Panc1 (cell line): ENCODE measurements around the gene PPP1CA.

Experiments
- POLR2AphosphoS5 ChIP-seq: IDR thresholded peaks from 2 replicates; pipeline ENCODE4 v1.6.1; 2012; ENCODE audit warnings: mild to moderate bottlenecking, low read depth, low read length, moderate library complexity
- SIN3A ChIP-seq: IDR thresholded peaks from 2 replicates; pipeline ENCODE4 v1.6.1; 2012; ENCODE audit warnings: low read depth, mild to moderate bottlenecking, low read length, moderate library complexity, borderline replicate concordance; ENCODE audit not compliant: insufficient read depth
- TCF7L2 ChIP-seq: IDR thresholded peaks from 2 replicates; pipeline ENCODE4 v1.6.1; 2011; ENCODE audit warnings: mild to moderate bottlenecking, low read depth, low read length, inconsistent platforms
- TF ChIP-seq, protein P1 (sequence below), 2 experiments: IDR thresholded peaks; 2 replicates each; pipeline ENCODE4 v1.6.1; 2011 to 2012; ENCODE audit warnings: low read depth in 2 of 2, control low read depth in 1 of 2, low read length in 1 of 2, mild to moderate bottlenecking in 1 of 2, moderate library complexity in 1 of 2; ENCODE audit not compliant: insufficient read depth in 1 of 2
- TF ChIP-seq, protein P2 (sequence below): fragments of 450-650 bp; IDR thresholded peaks from 2 replicates; pipeline ENCODE4 v1.5.1; 2017; ENCODE audit warnings: mild to moderate bottlenecking

DNA sequence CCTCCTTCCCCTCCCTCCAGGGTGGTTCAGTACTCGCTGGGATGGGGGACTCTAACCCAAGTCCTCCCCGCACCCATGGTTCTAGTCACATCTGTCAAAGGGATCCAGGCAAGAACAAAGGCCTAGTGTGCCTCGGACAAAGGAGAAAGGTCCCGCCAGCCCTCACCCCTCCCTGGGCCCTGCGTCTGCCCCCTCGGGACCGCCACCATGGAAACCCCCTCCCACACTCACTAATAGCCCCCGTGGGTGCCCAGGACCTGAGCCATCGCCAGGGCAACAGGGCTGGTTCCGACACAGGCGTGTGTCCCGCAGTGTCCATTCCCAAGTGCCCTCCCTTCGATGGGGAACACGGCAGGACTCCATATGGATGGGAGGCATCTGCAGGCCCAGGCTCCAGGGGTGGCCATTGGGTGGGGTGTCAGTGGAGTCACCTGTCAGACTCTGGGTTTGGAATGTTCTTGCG, 8.7 kb upstream of the PPP1CA start:
- TF ChIP-seq, protein P1, sequence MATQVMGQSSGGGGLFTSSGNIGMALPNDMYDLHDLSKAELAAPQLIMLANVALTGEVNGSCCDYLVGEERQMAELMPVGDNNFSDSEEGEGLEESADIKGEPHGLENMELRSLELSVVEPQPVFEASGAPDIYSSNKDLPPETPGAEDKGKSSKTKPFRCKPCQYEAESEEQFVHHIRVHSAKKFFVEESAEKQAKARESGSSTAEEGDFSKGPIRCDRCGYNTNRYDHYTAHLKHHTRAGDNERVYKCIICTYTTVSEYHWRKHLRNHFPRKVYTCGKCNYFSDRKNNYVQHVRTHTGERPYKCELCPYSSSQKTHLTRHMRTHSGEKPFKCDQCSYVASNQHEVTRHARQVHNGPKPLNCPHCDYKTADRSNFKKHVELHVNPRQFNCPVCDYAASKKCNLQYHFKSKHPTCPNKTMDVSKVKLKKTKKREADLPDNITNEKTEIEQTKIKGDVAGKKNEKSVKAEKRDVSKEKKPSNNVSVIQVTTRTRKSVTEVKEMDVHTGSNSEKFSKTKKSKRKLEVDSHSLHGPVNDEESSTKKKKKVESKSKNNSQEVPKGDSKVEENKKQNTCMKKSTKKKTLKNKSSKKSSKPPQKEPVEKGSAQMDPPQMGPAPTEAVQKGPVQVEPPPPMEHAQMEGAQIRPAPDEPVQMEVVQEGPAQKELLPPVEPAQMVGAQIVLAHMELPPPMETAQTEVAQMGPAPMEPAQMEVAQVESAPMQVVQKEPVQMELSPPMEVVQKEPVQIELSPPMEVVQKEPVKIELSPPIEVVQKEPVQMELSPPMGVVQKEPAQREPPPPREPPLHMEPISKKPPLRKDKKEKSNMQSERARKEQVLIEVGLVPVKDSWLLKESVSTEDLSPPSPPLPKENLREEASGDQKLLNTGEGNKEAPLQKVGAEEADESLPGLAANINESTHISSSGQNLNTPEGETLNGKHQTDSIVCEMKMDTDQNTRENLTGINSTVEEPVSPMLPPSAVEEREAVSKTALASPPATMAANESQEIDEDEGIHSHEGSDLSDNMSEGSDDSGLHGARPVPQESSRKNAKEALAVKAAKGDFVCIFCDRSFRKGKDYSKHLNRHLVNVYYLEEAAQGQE (IDR thresholded peaks at IDR 0.05; ENCODE audit: insufficient read depth in 1 of 2, low read depth in 2 of 2, low read length in 1 of 2), result 0 out of 4 replicates have a peak, but pooled peaks of 1 of the 2 experiments have one; percentile 13
- TF ChIP-seq POLR2AphosphoS5, result no peak
- TF ChIP-seq, protein P2, sequence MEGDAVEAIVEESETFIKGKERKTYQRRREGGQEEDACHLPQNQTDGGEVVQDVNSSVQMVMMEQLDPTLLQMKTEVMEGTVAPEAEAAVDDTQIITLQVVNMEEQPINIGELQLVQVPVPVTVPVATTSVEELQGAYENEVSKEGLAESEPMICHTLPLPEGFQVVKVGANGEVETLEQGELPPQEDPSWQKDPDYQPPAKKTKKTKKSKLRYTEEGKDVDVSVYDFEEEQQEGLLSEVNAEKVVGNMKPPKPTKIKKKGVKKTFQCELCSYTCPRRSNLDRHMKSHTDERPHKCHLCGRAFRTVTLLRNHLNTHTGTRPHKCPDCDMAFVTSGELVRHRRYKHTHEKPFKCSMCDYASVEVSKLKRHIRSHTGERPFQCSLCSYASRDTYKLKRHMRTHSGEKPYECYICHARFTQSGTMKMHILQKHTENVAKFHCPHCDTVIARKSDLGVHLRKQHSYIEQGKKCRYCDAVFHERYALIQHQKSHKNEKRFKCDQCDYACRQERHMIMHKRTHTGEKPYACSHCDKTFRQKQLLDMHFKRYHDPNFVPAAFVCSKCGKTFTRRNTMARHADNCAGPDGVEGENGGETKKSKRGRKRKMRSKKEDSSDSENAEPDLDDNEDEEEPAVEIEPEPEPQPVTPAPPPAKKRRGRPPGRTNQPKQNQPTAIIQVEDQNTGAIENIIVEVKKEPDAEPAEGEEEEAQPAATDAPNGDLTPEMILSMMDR, result no peak
- TF ChIP-seq SIN3A, result no peak
- no peak for TF ChIP-seq TCF7L2
